A549 treated with dexamethasone at 1 μM for 4 hours (cell line): ENCODE data around the gene DGCR8. TPM values are rescaled to one million over a fixed set of nuclear protein-coding genes. Genes with fewer than 3 reads are reported as not detected.

Experiments used
- total RNA-seq: library from RNA; stranded (reverse); fragments of 200-300 nt; extraction: Qiagen RNA extraction; gene quantifications from 5 replicates; pipeline ENCODE4 v1.2.3, GENCODE V29; 2022

Gene DGCR8
- total RNA-seq, result 15.6 to 21.8 TPM (median 20.6 TPM) in 5 replicates

DNA sequence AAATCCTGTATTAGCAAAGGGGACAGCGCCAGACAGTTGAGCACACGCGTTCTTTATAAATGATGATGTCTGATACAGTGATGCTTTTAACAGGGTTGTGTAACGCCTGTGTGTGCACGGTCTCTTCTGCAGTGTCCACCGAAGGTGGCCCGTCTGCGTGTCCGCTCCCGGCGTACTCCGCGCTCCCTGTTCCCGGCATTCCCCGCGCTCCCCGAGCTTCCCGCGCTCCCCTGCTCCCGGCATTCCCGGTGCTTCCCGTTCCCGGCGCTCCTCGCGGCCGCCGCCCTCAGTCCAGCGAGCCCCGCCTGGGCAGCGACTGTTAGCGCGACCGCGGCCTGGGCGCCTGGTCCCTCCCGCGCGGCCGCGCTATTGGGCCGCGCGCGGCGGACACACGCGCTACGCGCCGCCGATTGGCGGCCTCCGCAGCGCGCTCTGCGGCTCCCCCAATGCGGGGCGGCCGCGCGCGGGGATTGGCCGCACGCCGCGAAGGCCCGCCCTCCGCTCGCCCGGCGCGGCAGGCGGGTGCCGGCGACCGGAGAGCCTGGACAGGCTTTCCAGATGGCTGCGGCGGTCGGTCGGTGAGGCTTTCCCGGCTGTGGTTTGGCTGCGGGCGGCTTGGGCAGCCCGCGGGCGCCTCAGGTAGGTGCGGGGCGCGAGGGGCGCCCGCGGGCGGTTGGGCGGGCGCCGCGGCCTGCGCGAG, at the start of gene DGCR8:
Gene DGCR8, plus strand, starts transcription at position 497 of the 700 bp plus-strand sequence. CDS start 5,723 bp downstream, outside the sequence.

DNA sequence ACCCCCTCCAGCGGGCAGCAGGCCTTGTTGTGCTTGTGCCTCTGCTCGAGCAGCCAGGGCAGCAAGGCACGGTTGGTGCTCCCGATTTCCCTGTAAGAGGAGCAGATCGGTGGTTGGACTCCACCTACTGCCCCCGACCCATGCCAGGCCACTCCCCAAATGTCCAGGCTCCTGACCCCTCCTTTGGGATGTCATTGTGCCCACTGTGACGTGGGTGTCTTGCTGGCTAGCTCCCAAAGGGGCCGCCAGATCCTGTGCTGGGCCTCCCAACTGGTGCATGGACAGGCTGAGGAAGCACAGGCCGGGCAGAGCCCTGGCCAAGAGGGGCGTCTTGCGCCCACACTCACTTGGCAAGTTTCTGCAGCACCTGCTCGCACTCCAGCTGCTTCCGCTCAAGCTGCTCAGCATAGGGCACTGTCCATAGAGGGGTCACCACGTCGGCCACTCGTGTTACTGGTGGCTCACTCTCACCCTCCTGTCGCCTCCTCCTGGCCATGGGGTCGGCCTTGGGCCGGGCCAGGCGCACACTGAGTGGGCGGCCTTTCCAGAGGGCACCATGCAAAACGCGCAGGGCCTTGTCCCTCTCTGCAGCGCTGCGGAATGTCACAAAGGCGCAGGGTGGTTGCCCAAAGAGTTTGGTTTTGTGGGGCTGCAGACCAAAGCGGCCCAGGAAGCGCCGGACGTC, 35.8 kb downstream of the DGCR8 start, which contains the start of gene RANBP1:
Gene RANBP1, plus strand, starts transcription at position 414 of the 685 bp plus-strand sequence. Its CDS starts 81 bp downstream, at position 495.

DNA sequence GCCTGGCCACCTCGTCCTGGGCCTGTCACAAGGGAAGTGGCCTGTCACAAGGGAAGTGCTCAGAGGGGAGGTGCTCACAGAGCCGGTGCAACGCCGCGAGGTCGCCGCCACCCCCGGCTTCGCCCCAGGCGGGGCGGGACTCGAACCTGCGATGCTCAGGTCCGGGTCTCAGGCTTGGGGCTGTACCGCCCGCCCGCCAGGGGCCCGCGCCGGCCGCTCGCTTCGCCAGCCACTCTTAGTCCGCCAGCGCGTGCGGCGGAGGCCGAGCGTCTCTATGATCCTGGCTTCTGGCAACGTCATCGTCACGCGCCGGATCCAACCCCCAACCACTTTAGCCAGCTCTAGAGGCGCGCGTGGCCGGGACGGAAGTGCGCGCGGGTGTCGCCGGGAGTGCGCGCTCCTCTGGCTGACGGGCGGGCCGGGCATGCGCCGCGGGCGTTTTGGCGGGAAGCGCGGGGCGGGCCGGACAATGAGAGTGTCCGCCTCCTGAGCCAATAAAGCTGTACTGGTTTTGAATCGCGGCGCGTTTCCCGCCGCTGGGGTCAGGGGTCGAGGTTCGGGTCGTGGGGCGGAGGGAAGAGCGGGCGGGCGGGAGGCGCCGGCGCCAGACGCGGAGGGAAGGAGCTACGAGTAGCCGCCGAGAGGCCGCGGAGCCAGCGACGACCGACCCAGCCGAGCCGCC, 37.1 kb downstream of the DGCR8 start, which contains the start of gene TRMT2A:
Gene TRMT2A, minus strand, starts transcription at position 276 of the 682 bp plus-strand sequence. CDS start 320 bp downstream, outside the sequence.

DNA sequence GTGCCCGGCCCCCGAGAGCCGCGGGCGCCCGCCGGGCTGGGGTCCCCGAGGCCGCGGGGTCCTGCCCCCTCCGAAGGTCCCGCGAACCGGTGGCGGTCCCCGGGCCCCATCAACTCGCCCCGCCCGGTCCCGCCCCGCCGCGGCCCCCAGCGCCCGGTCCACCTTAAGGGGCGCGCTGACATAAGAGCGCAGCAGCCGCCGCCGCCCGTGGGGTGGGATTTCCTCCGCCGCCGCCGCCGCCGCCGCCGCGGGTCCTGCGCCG, 51.5 kb downstream of the DGCR8 start, which contains the start of gene ZDHHC8:
Gene ZDHHC8, plus strand, starts transcription at position 208 of the 262 bp plus-strand sequence. CDS start 144 bp downstream, outside the sequence.

DNA sequence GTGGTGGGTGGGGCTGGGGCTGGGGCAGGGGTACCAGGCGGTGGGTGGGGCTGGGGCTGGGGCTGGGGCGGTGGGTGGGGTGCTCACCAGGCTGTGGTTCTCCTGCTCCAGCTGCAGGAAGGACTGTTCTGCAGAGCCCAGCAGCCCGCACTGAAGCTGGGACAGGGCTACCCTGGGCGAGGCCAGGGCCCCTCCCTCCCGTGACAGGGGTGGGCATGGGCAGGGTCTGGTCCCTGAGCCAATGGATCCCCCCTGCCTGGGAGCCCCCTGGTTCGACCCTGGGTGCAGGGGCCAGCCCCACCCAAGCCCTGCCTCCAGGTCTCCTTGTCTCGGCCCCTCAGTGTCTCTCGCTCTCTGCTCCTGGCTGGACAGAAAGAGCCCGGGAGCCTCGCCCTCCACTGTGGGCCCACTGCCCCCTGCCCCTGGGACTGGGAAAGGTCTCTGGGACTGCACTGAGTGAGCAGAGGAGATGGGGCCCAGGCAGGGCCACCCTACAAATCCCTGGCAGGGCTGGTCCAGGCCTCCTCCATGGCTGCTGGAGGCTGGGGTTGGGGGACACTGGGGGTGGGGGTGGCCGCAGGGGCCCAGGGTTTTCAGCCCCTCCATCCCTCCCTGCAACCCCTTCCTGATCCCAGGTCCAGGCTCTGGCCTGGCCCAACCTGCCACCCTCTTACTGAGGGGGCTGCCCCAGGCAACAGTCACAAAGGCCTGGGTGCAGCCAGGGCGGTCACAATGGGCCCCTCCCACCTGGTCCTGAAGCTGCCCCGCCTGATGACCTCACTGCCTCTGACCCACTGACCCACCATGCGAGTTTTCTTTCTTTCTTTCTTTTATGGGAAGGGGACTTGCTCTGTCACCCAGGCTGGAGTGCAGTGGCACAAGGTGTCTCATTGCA, 70.6 kb downstream of the DGCR8 start, which contains the start of gene CCDC188:
Gene CCDC188, minus strand, starts transcription at position 675 of the 895 bp plus-strand sequence. Its CDS starts 69 bp downstream, at position 606.

Other genes starting within 250 kb of the DGCR8 start
- 13.4 to 19.9 TPM (median 16.2 TPM) in 5 replicates for gene GNB1L, start 225.4 kb upstream of the DGCR8 start, total RNA-seq
- 6.2 to 9.7 TPM (median 8.7 TPM) in 5 replicates for gene RTL10, start 225.4 kb upstream of the DGCR8 start, total RNA-seq
- gene COMT, start 138.5 kb upstream of the DGCR8 start, total RNA-seq, result 117 to 142 TPM (median 130 TPM) in 5 replicates
- gene TXNRD2, start 138.4 kb upstream of the DGCR8 start, total RNA-seq, result 30.3 to 38.5 TPM (median 32.5 TPM) in 5 replicates
- gene ARVCF, start 63.4 kb upstream of the DGCR8 start, total RNA-seq, result 1.6 to 2.6 TPM (median 2.5 TPM) in 5 replicates
- 10.7 to 14.9 TPM (median 14.2 TPM) in 5 replicates for gene TANGO2, start 59.1 kb upstream of the DGCR8 start, total RNA-seq
- 265 to 291 TPM (median 269 TPM) in 5 replicates for gene RANBP1, start 35.9 kb downstream of the DGCR8 start, total RNA-seq
- 16.7 to 25.1 TPM (median 23.2 TPM) in 5 replicates for gene TRMT2A, start 37.0 kb downstream of the DGCR8 start, total RNA-seq
- gene ZDHHC8, start 51.6 kb downstream of the DGCR8 start, total RNA-seq, result 20.0 to 41.2 TPM (median 35.8 TPM) in 5 replicates
- not detected in 5 replicates for gene CCDC188, start 70.8 kb downstream of the DGCR8 start, total RNA-seq
- gene RTN4R, start 188.1 kb downstream of the DGCR8 start, total RNA-seq, result 6.7 to 13.7 TPM (median 12.4 TPM) in 5 replicates
- 27.0 to 41.2 TPM (median 39.8 TPM) in 5 replicates for gene DGCR6L, start 239.8 kb downstream of the DGCR8 start, total RNA-seq